Measurements from ENCODE around the gene PLXND1. TPM values are rescaled to one million over a fixed set of nuclear protein-coding genes. Genes with fewer than 3 reads are reported as not detected.

PLXND1 gene
- total RNA-seq, 4 donors from 2014 or later: 24.0 to 42.6 (median 30.3) TPM

- DNase-seq (ENCODE audit: low spot score in 2 of 2): no peak
- H3K4me3 ChIP-seq (ENCODE audit: low read depth, poor library complexity, severe bottlenecking): no peak overlapping the region
- TF ChIP-seq, protein P1, sequence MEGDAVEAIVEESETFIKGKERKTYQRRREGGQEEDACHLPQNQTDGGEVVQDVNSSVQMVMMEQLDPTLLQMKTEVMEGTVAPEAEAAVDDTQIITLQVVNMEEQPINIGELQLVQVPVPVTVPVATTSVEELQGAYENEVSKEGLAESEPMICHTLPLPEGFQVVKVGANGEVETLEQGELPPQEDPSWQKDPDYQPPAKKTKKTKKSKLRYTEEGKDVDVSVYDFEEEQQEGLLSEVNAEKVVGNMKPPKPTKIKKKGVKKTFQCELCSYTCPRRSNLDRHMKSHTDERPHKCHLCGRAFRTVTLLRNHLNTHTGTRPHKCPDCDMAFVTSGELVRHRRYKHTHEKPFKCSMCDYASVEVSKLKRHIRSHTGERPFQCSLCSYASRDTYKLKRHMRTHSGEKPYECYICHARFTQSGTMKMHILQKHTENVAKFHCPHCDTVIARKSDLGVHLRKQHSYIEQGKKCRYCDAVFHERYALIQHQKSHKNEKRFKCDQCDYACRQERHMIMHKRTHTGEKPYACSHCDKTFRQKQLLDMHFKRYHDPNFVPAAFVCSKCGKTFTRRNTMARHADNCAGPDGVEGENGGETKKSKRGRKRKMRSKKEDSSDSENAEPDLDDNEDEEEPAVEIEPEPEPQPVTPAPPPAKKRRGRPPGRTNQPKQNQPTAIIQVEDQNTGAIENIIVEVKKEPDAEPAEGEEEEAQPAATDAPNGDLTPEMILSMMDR (IDR thresholded peaks at IDR 0.05): no peak
- TF ChIP-seq POLR2A (IDR thresholded peaks at IDR 0.05): no peak
- 81 to 93% methylated on average over 9 of the region's 9 CpGs for WGBS, 2 donors
- intact Hi-C loops (cut with DNase I; ENCODE audit: low total_unique reads): no loop called here
These were observed 62.5 kb downstream of the PLXND1 start for GRCh38 chr3:129543999-129544398.

DNA sequence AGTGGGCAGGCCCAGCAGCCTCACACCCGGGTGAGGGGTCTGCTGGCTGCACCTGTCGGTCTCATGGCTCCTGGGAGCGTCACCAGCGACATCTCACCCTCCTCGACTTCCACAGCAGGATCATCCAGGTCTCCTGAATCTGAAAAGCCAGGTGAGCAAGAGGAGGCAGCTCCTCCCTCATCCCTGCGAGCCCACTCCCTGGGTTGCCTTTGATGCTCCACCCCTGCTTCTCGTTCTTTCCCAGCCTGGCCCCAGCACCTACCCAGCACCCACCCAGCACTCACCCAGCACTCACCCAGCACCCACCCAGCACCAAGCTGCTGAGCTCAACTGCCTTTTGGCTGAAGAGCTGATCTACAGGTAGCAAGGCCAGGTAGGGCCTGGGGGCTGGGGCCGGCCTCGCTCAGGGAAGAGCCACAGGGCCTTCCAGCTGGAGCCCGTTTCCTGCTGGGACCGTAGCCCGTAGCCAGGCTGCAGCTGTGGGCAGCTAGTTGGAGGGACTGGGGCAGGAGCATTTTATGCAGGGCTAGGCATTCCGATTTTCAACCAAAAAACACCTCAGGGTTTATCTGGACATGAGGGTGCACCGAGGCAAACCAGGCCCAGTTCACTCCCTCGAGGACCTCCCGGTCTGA is 63.2 kb downstream of the PLXND1 start, which contains the start of gene H1-8:
TSS of gene H1-8 (plus strand) at position 20 of the 635 bp plus-strand sequence. CDS start at position 64, 44 bp downstream.
- TF ChIP-seq POLR2A (IDR thresholded peaks at IDR 0.05): no peak
- TF ChIP-seq, protein P1 (IDR thresholded peaks at IDR 0.05): no peak
- intact Hi-C loops (cut with DNase I; ENCODE audit: low total_unique reads): no loop called here
- DNase-seq (ENCODE audit: low spot score in 2 of 2): no peak
- WGBS, 2 donors: 82 to 88% methylated on average over 16 of the region's 16 CpGs
- no peak within 1 kb of the TSS for H3K4me3 ChIP-seq (ENCODE audit: low read depth, poor library complexity, severe bottlenecking)

GRCh38 chr3:129542747-129543146 is 63.7 kb downstream of the PLXND1 start:
- 89 to 100% methylated on average over 4 to 5 of the region's 5 CpGs for WGBS, 2 donors
- intact Hi-C loops (cut with DNase I; ENCODE audit: low total_unique reads): no loop called here
- TF ChIP-seq, protein P1 (IDR thresholded peaks at IDR 0.05): no peak
- no peak for TF ChIP-seq POLR2A (IDR thresholded peaks at IDR 0.05)
- DNase-seq (ENCODE audit: low spot score in 2 of 2): no peak
- no peak overlapping the region for H3K4me3 ChIP-seq (ENCODE audit: low read depth, poor library complexity, severe bottlenecking)

- intact Hi-C loops (cut with DNase I; ENCODE audit: low total_unique reads): no loop called here
- no peak for DNase-seq (ENCODE audit: low spot score in 2 of 2)
- TF ChIP-seq POLR2A (IDR thresholded peaks at IDR 0.05): no peak
- TF ChIP-seq, protein P1 (IDR thresholded peaks at IDR 0.05): no peak
- WGBS, 2 donors: 91 to 92% methylated on average over 11 of the region's 11 CpGs
- no peak overlapping the region for H3K4me3 ChIP-seq (ENCODE audit: low read depth, poor library complexity, severe bottlenecking)
These were observed 65.5 kb downstream of the PLXND1 start for GRCh38 chr3:129540776-129541516.

- intact Hi-C loops (cut with DNase I; ENCODE audit: low total_unique reads): no loop called here
- DNase-seq (ENCODE audit: low spot score in 2 of 2): no peak
- no peak for TF ChIP-seq POLR2A (IDR thresholded peaks at IDR 0.05)
- TF ChIP-seq, protein P1 (IDR thresholded peaks at IDR 0.05): no peak
- H3K4me3 ChIP-seq (ENCODE audit: low read depth, poor library complexity, severe bottlenecking): no peak overlapping the region
- 84 to 88% methylated on average over 8 of the region's 8 CpGs for WGBS, 2 donors
These were observed 67.3 kb downstream of the PLXND1 start for GRCh38 chr3:129539206-129539605.

Data from lower leg skin (tissue), 4 donors.